Right kidney (tissue), 9 donors: ENCODE results near the gene ASXL1.
"Not testable (repeated sequence)": the region's sequence is repeated elsewhere in the genome, so short reads cannot be mapped to it uniquely, and the experiment has no call there.

Source experiments
- DNase-seq: peaks from one replicate; pipeline ENCODE4 v3.0.0-alpha.2; 2016
- long read RNA-seq, 8 donors: transcript quantifications; one replicate each; lab custom pipeline, GENCODE V29; 2026

Gene ASXL1
- long read RNA-seq, donor 1, full-length matches to known transcripts: 2 of 2 reads
- long read RNA-seq, donor 1, partial matches to known transcripts: 0 of 2 reads
- long read RNA-seq, donor 1, other reads (novel, unspliced or antisense): 0 of 2 reads
- long read RNA-seq, donor 2: 0 reads
- long read RNA-seq, donor 3, full-length matches to known transcripts: 3 of 3 reads
- long read RNA-seq, donor 3, partial matches to known transcripts: 0 of 3 reads
- long read RNA-seq, donor 3, other reads (novel, unspliced or antisense): 0 of 3 reads
- long read RNA-seq, donor 4, partial matches to known transcripts: 11 of 18 reads
- long read RNA-seq, donor 4, other reads (novel, unspliced or antisense): 5 of 18 reads
- long read RNA-seq, donor 5, full-length matches to known transcripts: 1 of 1 reads
- long read RNA-seq, donor 5, partial matches to known transcripts: 0 of 1 reads
- long read RNA-seq, donor 5, other reads (novel, unspliced or antisense): 0 of 1 reads
- long read RNA-seq, donor 6, partial matches to known transcripts: 6 of 7 reads
- long read RNA-seq, donor 6, other reads (novel, unspliced or antisense): 0 of 7 reads
- long read RNA-seq, donor 7, full-length matches to known transcripts: 2 of 9 reads
- long read RNA-seq, donor 7, partial matches to known transcripts: 7 of 9 reads
- long read RNA-seq, donor 7, other reads (novel, unspliced or antisense): 0 of 9 reads
- long read RNA-seq, donor 8: 0 reads

GRCh38 chr20:32357869-32358631 is at the start of gene ASXL1:
TSS of gene ASXL1 (plus strand) at chr20:32358331. CDS start at chr20:32358776, 445 bp downstream.
- DNase-seq: peak; percentile 95

GRCh38 chr20:32312718-32313424 is 45.3 kb upstream of the ASXL1 start:
- no peak for DNase-seq

DNA sequence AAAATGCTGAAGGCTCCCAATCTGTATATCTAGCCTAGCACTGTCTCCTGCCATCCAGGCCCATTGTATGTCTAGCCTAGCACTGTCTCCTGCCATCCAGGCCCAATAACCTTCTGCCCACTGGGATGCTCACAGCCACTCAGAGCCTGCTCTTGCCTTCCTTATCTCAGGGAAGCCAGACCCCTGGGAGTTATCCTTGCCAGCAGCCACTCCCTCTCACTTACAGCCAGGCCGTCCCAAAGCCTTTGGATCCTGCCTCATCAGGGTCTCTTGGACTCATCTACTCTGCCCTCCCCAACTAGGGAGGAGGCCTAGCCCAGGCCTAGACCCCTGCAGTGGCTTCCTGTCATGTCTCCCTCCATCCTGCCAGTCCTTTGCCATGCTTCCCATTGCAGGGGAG is 43.4 kb upstream of the ASXL1 start:
- DNase-seq: no peak

GRCh38 chr20:32315399-32315798 is 42.7 kb upstream of the ASXL1 start:
- DNase-seq: no peak

- DNase-seq: no peak
Measured at GRCh38 chr20:32315891-32316290, 42.2 kb upstream of the ASXL1 start.

DNA sequence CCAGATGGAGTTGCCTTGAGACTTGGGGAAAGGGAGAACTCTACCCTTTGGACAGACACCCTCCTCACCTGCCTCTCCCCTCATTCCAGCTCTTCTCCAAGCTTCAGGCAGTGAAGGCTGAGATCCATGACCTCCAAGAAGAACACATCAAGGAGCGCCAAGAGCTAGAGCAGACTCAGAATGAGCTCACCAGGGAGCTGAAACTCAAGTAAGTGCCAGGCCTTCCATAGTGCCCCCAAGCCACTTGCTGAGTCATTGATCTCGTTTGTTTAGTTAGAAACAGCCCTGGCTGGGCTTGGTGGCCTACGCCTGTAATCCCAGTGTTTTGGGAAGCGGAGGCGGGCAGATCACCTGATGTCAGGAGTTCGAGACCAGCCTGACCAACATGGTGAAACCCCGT is 41.5 kb upstream of the ASXL1 start:
- no peak for DNase-seq

DNA sequence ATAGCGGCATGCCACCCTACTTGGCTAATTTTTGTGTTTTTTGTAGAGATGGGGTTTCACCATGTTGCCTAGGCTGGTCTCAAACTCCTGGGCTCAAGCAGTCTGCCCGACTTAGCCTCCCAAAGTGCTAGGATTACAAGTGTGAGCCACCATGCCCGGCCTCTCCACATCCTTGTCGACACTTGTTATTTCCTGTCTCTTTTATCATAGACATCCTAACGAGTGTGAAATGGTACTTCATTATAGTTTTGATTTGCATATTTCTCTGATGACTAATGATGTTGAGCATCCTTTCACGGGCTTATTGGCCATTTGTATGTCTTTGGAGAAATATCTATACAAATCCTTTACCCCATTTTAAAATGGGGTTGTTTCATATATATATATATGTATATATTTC is 39.0 kb upstream of the ASXL1 start:
- no peak for DNase-seq

DNA sequence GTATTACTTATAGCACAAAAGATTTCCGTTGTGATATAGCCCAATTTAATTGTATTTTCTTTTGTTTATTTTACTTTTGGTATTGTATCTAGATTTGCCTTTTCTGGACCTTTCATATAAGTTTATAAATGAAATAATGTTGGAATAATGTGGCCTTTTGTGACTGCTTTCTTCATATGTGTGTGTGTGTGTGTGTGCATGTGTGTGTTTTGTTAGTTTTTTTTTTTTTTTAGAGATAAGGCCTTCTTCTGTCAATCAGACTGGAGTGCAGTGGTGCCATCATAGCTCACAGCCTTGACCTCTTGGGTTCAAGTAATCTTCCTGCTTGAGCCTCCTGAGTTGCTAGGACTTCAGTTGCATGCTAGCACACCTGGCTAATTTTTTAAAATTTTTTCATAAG is 37.8 kb upstream of the ASXL1 start:
- no peak for DNase-seq

DNA sequence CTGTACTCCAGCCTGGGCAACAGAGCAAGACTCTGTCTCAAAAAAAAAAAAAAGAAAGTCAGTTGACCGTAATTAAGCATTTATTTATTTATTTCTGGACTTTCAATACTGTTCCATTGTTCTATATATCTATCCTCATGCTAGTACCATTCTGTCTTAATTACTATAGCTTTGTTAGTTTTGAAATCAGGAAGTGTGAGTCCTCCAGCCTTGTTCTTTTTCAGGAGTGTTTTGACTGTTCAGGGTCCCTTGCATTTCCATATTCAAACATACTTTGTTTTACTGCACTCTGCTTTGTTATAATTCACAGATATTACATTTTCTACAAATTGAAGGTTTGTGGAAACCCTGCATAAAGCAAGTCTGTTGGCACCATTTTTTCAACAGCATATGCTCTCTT is 36.7 kb upstream of the ASXL1 start:
- DNase-seq: no peak

DNA sequence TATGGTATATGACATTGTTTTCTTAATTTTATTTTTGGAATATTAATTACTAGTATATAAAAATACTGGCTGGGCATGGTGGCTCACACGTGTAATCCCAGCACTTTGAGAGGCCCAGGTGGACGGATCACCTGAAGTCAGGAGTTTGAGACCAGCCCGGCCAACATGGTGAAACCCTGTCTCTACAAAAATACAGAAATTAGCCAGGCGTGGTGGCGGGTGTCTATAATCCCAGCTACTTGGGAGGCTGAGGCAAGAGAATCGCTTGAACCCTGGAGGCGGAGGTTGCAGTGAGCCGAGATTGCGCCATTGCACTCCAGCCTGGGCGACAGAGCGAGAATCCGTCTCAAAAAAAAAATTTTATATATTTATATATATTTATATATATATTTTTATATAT is 35.9 kb upstream of the ASXL1 start:
- DNase-seq: not testable (repeated sequence)

- DNase-seq: not testable (repeated sequence)
Measured at GRCh38 chr20:32323761-32324160, 34.4 kb upstream of the ASXL1 start.

DNA sequence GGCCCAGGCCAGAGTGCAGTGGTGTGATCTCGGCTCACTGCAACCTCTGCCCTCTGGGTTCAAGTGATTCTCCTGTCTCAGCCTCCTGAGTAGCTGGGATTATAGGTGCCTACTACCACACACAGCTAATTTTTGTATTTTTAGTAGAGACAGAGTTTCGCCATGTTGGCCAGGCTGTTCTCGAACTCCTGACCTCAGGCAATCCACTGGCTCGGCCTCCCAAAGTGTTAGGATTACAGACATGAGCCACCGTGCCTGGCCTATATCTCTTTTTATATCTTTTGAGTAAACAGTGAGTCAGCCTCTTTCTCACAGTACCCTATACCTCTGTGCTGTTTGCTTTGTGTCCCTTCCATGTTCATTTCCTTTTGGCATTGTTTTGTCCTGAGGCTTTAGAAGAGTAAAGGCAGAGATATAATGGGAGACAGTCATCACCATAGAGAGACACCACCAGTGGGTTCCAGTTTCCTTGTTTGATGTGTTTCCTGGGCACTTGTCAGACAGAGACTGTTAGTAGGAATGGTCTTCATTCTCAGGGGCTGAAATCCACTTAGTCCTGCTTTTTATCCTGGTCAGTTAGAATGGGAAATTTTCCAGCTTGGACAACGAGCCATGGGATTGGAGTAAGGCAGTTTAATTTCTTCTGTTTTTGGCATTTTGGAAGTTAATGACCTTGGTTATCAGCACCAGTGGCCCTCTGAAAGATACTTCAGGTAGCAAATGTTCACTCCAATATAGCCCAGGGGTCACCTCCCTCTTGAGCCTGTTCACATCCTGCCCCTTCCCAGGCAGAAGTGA is 32.2 kb upstream of the ASXL1 start:
- DNase-seq: no peak

DNA sequence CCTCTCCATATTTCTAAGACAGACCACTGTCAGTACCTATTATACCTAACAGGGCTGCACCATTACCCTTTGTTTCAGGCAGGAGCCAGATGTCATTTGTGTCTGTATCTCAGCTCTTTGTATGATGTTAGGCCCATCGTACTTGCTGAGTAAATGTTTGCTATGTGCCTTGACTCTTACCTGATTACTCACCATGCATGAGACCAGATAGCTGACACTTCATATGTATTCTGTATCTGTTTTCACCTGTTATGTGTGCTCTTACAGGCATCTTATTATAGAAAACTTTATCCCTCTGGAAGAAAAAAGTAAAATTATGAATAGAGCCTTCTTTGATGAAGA is 31.7 kb upstream of the ASXL1 start:
- DNase-seq: no peak

DNA sequence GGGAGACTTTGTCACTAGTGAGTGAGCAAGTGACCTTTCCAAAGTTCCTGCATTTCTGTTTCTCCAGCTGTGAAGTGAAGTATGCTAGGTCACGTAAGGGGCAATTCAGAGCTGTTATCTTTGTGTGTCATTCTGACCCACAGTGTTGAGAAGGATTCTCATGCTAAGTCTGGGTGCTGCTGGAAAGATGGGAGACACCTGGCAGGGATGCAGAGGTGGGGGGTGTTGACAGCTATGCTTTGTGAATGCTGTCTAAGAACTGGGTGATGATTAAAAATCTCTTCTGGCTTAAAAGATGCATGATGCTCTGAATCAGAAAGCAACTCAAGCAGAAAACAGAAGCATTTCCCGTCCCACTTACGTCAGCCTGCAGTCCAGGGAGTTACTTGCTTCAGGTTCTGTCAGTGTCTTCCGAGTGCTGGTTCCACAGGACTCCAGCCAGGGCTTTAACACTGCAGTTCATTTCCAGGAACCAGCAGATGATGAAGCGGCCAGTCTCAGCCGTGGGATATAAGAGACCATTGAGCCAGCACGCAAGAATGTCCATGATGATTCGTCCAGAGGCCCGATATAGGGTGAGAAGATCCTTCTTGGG is 30.9 kb upstream of the ASXL1 start:
- DNase-seq: no peak

GRCh38 chr20:32329817-32330554 is 28.1 kb upstream of the ASXL1 start:
- no peak for DNase-seq

DNA sequence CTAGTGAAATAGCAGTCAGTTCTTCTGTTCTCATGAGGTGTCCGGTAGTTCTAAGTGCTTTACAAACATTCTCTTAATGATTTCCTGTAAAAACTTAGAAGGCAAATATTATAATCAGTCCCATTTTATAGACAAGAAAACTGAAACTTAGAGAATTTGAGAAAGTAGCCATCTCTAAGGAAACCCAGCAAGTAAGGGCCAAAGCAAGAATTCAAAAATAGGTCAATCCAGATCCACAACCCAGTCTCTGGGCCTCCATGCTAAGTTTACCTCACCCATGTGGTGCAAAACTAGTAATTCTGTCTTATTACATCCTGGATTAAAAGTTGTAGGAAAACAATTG is 27.6 kb upstream of the ASXL1 start:
- DNase-seq: no peak

DNA sequence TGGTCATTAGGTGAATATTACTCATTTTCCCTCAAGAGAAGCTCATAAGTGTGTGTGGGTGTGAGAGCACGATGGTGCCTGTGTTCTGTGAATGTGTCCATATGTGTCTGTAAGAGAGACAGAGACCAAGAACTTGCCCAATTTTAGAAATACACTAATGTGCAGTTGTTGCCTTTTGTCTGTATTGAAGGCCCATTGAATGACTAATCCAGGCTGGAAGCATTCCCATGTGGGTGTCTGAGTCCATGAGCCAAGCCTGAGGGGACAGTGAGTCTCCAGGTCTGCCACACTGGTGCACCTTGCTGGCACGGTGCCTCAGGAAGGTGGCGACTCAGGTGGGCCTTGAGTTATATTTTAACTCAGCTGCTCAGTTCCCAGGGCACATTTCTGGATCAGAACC is 25.5 kb upstream of the ASXL1 start:
- DNase-seq: no peak

DNA sequence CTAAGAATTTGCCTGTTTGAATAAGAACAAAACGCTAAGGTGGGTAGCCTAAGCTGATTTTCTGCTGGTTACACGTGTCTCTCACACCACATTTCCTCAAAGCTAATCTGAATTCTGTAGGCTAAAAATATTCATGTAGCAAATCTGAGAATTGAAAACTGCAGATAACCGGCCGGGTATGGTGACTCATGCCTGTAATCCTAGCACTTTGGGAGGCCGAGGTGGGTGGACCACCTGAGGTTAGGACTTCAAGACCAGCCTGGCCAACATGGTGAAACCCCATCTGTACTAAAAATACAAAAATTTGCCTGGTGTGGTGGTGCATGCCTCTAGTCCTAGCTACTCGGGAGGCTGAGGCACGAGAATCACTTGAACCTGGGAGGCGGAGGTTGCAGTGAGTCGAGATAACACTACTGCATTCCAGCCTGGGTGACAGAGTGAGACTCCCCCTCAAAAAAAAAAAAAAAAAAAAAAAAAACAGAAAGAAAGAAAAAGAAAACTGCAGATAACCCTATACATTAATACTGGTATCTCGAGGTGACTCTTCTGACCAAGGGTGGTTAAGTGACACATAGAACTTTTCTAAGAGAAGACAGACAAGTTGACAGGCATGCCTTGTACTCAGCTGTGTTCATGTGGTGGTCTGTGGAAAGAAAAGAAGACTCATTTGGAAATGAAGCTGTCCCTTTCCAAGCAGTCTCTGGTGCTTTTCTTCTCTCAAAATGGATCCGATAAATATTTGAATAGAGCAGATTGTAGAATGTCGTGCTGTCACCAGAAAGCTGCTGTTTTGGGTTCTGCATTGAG is 24.7 kb upstream of the ASXL1 start:
- DNase-seq: no peak

DNA sequence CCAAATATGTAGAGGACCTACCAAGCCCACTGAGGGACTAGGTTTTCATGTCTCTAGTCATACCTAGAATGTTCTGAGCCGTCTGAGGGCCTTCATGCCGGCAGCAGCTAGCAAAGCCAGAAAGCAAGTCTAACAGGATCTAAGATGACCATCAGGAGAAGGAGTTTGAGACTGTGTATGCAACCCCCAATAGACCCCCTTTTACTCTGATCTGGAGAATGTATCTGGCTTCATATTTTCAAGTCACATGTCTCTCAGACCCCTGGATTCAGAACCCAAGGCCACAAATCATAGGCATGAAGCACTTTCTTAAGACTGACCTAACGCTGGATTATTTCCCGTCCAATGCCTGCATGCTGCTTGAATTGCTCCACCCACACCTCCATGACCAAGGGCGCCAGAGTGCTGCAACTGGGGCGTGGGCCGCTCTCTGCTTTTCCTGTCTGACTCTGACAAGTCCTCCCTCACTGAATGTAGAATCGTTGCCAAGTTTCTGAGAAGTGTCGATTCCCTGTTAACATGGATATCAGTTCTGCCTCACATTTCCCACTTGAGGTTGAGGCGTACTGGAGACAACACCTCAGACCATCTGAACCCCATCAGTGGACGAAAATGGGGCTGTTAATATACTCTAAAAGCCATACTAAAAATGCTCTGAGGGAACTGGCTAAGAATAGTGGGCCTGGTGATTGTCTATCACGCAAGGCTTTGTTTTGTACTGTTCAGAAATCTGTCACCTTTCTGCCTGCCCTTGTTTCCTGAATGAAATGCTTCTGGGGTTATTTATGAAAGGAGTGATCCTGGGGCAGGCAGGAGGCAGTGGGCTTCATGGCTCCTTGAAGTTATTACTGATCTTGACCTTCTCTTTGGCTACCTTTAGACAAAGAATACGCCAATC is 23.9 kb upstream of the ASXL1 start:
- no peak for DNase-seq
